ENCODE data around the gene CDH11. TPM values are rescaled to one million over a fixed set of nuclear protein-coding genes. Genes with fewer than 3 reads are reported as not detected.

CDH11 gene
- total and polyA plus RNA-seq, 10 of the 15 experiments (the other 5 are each of a cell fraction or from before 2014, with no cell fraction given), result 0.31 to 9.7 (median 0.87) TPM

GRCh38 chr16:65044026-65044425 lies 77.8 kb downstream of the CDH11 start (continued):
- no peak for TF ChIP-seq SIX5 (IDR thresholded peaks at IDR 0.05; ENCODE audit: low read depth, low read length, severe bottlenecking)
- TF ChIP-seq REST (IDR thresholded peaks at IDR 0.05; ENCODE audit: low read depth, low read length), result no peak

- POLR2A ChIA-PET, result no interaction called here
- Histone ChIP-seq H3K4me1 (ENCODE audit: control insufficient read depth, insufficient read depth, low read length) (no peaks in the 10 kb centered on the region), H3K9me3 (replicated peaks; ENCODE audit: control insufficient read depth, insufficient read depth, low read length) (no peaks in the 10 kb centered on the region), H3K4me3 (no peak overlapping the region), H3K27me3 (replicated peaks in 1 of 2; ENCODE audit: control insufficient read depth in 2 of 2, insufficient read depth in 2 of 2, low read length in 1 of 2) (no peaks in the 10 kb centered on the region), H3K36me3 (ENCODE audit: control insufficient read depth in 2 of 2, insufficient read depth in 2 of 2, low read length in 1 of 2) (no peaks in the 10 kb centered on the region), H2AFZ (ENCODE audit: control insufficient read depth, low read depth, low read length) (no peak overlapping the region), H3K27ac (ENCODE audit: control insufficient read depth, insufficient read depth) (no peak overlapping the region), H3K9ac (ENCODE audit: control insufficient read depth, insufficient read depth, low read length) (no peak overlapping the region), H3K4me2 (ENCODE audit: control insufficient read depth, insufficient read depth) (no peak overlapping the region), H3K79me2 (ENCODE audit: control insufficient read depth, insufficient read depth, low read length) (no peaks in the 10 kb centered on the region), H4K20me1 (ENCODE audit: control insufficient read depth, insufficient read depth) (no peaks in the 10 kb centered on the region)
- in situ Hi-C loops (cut with MboI) (no loop called here), intact Hi-C loops (cut with micrococcal nuclease; ENCODE audit: unreplicated experiment) (no loop called here)
- SMC1A ChIA-PET (ENCODE audit: uncharacterized antibody, unreplicated experiment), result no interaction called here
- 28% methylated on average over 4 of the region's 4 CpGs for WGBS (ENCODE audit: insufficient coverage, insufficient replicate concordance, low lambda C conversion rate, missing lambda C conversion rate)
- BruUV-seq (replicated peaks), result no TSS peak
- no peak for ATAC-seq
- CTCF ChIA-PET, result no interaction called here
- RAD21 ChIA-PET (ENCODE audit: unreplicated experiment), result no interaction called here
- no peak for FAIRE-seq
- no peak for DNase-seq (ENCODE audit: low read depth, low spot score)
- no peak for TF ChIP-seq RAD21 (IDR thresholded peaks at IDR 0.05; ENCODE audit: insufficient read depth, low read depth, low read length)
- TF ChIP-seq NR2F1 (conservative IDR thresholded peaks at IDR 0.05), result no peak
- no peak for TF ChIP-seq IRF5 (IDR thresholded peaks at IDR 0.05; ENCODE audit: borderline replicate concordance)
- TF ChIP-seq NRF1 (conservative IDR thresholded peaks at IDR 0.05; ENCODE audit: low read depth, low read length), result no peak
- no peak for TF ChIP-seq SUZ12 (IDR thresholded peaks at IDR 0.05; ENCODE audit: unreplicated experiment)
- TF ChIP-seq CUX1 (IDR thresholded peaks at IDR 0.05; ENCODE audit: insufficient replicate concordance, low read depth, low read length), result no peak
- TF ChIP-seq MTA3 (IDR thresholded peaks at IDR 0.05; ENCODE audit: borderline replicate concordance, low read length), result no peak
- TF ChIP-seq MEF2B (IDR thresholded peaks at IDR 0.05; ENCODE audit: partially characterized antibody, poor library complexity, severe bottlenecking), result no peak
- no peak for TF ChIP-seq DPF2 (IDR thresholded peaks at IDR 0.05)
These were observed 79.2 kb downstream of the CDH11 start for GRCh38 chr16:65042438-65043365.

All from GM12878 (cell line).